Measurements from ENCODE around the gene HSPA5.

DNA sequence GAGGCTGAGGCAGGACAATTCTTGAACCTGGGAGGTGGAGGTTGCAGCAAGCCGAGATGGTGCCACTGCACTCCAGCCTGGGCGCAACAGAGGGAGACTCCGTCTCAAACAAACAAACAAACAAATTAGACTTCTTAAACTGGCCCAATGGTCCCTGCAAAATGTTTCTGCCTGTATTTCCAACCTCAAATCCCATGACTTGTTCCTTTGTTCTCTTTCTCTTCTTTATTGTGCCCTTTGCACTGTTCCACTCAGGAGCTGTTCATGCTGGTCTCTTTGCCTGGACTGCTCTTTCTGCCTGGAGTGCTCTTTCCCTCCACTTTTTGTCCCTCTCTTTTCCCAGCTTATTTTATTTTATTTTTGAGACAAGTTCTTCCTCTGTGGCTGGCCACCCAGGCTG lies 36.7 kb downstream of the HSPA5 start:
- TF ChIP-seq POLR2A (IDR thresholded peaks at IDR 0.05; ENCODE audit: low read depth, low read length): no peak
- no peak for TF ChIP-seq SMAD5 (IDR thresholded peaks at IDR 0.05; ENCODE audit: low read depth)
- TF ChIP-seq, protein P1, sequence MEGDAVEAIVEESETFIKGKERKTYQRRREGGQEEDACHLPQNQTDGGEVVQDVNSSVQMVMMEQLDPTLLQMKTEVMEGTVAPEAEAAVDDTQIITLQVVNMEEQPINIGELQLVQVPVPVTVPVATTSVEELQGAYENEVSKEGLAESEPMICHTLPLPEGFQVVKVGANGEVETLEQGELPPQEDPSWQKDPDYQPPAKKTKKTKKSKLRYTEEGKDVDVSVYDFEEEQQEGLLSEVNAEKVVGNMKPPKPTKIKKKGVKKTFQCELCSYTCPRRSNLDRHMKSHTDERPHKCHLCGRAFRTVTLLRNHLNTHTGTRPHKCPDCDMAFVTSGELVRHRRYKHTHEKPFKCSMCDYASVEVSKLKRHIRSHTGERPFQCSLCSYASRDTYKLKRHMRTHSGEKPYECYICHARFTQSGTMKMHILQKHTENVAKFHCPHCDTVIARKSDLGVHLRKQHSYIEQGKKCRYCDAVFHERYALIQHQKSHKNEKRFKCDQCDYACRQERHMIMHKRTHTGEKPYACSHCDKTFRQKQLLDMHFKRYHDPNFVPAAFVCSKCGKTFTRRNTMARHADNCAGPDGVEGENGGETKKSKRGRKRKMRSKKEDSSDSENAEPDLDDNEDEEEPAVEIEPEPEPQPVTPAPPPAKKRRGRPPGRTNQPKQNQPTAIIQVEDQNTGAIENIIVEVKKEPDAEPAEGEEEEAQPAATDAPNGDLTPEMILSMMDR (IDR thresholded peaks at IDR 0.05 in 2 of 3, conservative IDR thresholded peaks at IDR 0.05 in 1 of 3; ENCODE audit: control insufficient read depth in 2 of 3, extremely low read depth in 1 of 3, insufficient read depth in 1 of 3, low read depth in 3 of 3, low read length in 3 of 3): no peak
